Testis (tissue), 2 donors: ENCODE measurements around the gene STRN.

Source experiments
- CTCF ChIP-seq, 3 experiments: fragments of 450-650 bp in 2 of 3; fragments of 200-600 bp in 1 of 3; sonication (generic) in 1 of 3; IDR thresholded peaks; one replicate each; pipeline ENCODE4 v1.5.1; 2016 to 2019; ENCODE audit warnings: antibody characterized with exemption in 3 of 3, mild to moderate bottlenecking in 2 of 3, moderate library complexity in 1 of 3
- POLR2A ChIP-seq: fragments of 450-650 bp; IDR thresholded peaks from one replicate; pipeline ENCODE4 v1.6.1; 2017; ENCODE audit warnings: antibody characterized with exemption, mild to moderate bottlenecking, moderate library complexity

GRCh38 chr2:36912695-36913094 lies 53.6 kb downstream of the STRN start:
- TF ChIP-seq CTCF (IDR thresholded peaks at IDR 0.05) (no peak), POLR2A (no peak)
